GM21515 (cell line): Measurements from ENCODE around the gene AKAP13.
A peak's percentile ranks its signal among the peaks of the same experiment; 100 is the strongest.
"Not testable (repeated sequence)": the region's sequence is repeated elsewhere in the genome, so short reads cannot be mapped to it uniquely, and the experiment has no call there.

Experiments used
- ATAC-seq: cut with Tn5 transposase; IDR thresholded peaks from one replicate; pipeline ENCODE4 v1.9.1; 2021; ENCODE audit not compliant: unreplicated experiment

Gene AKAP13

GRCh38 chr15:85412066-85412465 lies 31.7 kb downstream of the AKAP13 start:
- ATAC-seq, result no peak

- ATAC-seq, result peak; percentile 95
Observed at GRCh38 chr15:85412956-85413854, 32.8 kb downstream of the AKAP13 start.

- ATAC-seq, result no peak
Observed at GRCh38 chr15:85414037-85414436, 33.6 kb downstream of the AKAP13 start.

- ATAC-seq, result no peak
Observed at GRCh38 chr15:85414495-85414894, 34.1 kb downstream of the AKAP13 start.

- ATAC-seq, result no peak
Observed at GRCh38 chr15:85414991-85415390, 34.6 kb downstream of the AKAP13 start.

- no peak for ATAC-seq
Observed at GRCh38 chr15:85415783-85416182, 35.4 kb downstream of the AKAP13 start.

- ATAC-seq, result no peak
Observed at GRCh38 chr15:85417276-85417675, 36.9 kb downstream of the AKAP13 start.

- ATAC-seq, result no peak
Observed at GRCh38 chr15:85419161-85419560, 38.8 kb downstream of the AKAP13 start.

- no peak for ATAC-seq
Observed at GRCh38 chr15:85421116-85421925, 40.9 kb downstream of the AKAP13 start.

GRCh38 chr15:85422607-85423006 lies 42.2 kb downstream of the AKAP13 start:
- no peak for ATAC-seq

- no peak for ATAC-seq
Observed at GRCh38 chr15:85423256-85423655, 42.9 kb downstream of the AKAP13 start.

- ATAC-seq, result no peak
Observed at GRCh38 chr15:85424154-85424553, 43.8 kb downstream of the AKAP13 start.

- ATAC-seq, result no peak
Observed at GRCh38 chr15:85426481-85426880, 46.1 kb downstream of the AKAP13 start.

- no peak for ATAC-seq
Observed at GRCh38 chr15:85427286-85428028, 47.1 kb downstream of the AKAP13 start.

- no peak for ATAC-seq
Observed at GRCh38 chr15:85429522-85429921, 49.1 kb downstream of the AKAP13 start.

GRCh38 chr15:85430406-85431204 lies 50.2 kb downstream of the AKAP13 start:
- peak; percentile 99 for ATAC-seq

- no peak for ATAC-seq
Observed at GRCh38 chr15:85439996-85440395, 59.6 kb downstream of the AKAP13 start.

- ATAC-seq, result peak; percentile 55
Observed at GRCh38 chr15:85440451-85440850, 60.0 kb downstream of the AKAP13 start.

GRCh38 chr15:85441854-85442253 lies 61.5 kb downstream of the AKAP13 start:
- ATAC-seq, result not testable (repeated sequence)

- peak; percentile 39 for ATAC-seq
Observed at GRCh38 chr15:85443046-85443445, 62.6 kb downstream of the AKAP13 start.
